Measurements from ENCODE around the gene CACNA1H. TPM values are rescaled to one million over a fixed set of nuclear protein-coding genes. Genes with fewer than 3 reads are reported as not detected.

The CACNA1H gene
- total RNA-seq, 2 experiments from 2014 or later = 0.27 to 0.34 TPM

DNA sequence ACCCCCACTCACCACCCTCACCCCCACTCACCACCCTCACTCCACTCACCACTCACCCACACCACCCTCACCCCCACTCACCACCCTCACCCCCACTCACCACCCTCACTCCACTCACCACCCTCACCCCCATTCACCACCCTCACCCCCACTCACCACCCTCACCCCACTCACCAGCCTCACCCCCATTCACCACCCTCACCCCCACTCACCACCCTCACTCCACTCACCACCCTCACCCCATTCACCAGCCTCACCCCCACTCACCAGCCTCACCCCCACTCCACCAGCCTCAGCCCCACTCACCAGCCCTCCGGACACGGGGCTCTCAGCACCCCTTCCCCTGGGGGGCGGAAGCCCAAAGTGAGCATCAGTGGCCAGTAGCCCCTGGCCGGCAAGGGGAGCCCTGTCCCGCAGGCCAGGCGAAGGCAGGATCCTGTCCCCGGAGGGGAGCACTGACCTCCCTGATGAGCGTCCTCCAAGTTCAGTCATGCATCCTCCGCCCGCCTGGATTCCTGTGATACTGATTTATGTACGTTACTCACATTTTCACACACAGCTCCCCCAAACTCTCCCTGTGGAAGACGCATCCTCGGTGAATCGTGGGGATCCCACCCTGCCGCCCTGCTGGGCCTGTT lies 38.9 kb upstream of the CACNA1H start:
- H3K36me3 Mint-ChIP-seq (ENCODE audit: low read depth) = no peaks in the 10 kb centered on the region
- H3K4me3 Mint-ChIP-seq = no peak overlapping the region
- H3K27ac Mint-ChIP-seq = no peak overlapping the region
- H3K27me3 Mint-ChIP-seq = no peaks in the 10 kb centered on the region
- no peaks in the 10 kb centered on the region for H3K9me3 Mint-ChIP-seq
- ATAC-seq (no peak), DNase-seq (no peak)
- intact Hi-C loops (cut with micrococcal nuclease) = no loop called here
- TF ChIP-seq, protein P1, sequence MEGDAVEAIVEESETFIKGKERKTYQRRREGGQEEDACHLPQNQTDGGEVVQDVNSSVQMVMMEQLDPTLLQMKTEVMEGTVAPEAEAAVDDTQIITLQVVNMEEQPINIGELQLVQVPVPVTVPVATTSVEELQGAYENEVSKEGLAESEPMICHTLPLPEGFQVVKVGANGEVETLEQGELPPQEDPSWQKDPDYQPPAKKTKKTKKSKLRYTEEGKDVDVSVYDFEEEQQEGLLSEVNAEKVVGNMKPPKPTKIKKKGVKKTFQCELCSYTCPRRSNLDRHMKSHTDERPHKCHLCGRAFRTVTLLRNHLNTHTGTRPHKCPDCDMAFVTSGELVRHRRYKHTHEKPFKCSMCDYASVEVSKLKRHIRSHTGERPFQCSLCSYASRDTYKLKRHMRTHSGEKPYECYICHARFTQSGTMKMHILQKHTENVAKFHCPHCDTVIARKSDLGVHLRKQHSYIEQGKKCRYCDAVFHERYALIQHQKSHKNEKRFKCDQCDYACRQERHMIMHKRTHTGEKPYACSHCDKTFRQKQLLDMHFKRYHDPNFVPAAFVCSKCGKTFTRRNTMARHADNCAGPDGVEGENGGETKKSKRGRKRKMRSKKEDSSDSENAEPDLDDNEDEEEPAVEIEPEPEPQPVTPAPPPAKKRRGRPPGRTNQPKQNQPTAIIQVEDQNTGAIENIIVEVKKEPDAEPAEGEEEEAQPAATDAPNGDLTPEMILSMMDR (IDR thresholded peaks at IDR 0.05) = no peak
- CTCF ChIA-PET = interaction anchor here (0.6 kb wide), 1 partner anchor 765 kb away, joined by 3 read pairs; no protein-coding TSS in a partner anchor
- no peaks in the 10 kb centered on the region for H3K4me1 Mint-ChIP-seq (ENCODE audit: low read depth)
- POLR2A ChIA-PET = no interaction called here

DNA sequence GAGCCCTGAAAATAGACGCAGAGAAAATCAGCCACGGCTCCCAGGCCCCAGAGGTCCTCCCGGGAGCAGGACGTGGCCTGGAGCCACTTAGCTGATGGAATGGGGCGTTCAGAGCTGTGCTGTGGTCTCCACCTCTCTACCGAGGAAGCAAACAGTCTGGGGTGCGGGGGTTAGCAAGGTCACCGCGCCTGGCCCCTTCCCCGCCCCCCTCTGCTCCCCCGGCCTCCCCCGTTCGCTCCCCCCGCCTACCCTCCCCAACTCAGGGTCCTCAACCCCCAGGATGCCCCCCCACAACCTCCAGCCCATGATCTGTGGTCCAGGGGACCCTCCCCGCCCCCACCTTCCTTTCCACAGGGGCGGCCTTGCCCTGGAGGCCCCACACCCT lies 36.2 kb upstream of the CACNA1H start:
- H3K36me3 Mint-ChIP-seq (ENCODE audit: low read depth) = no peaks in the 10 kb centered on the region
- H3K4me1 Mint-ChIP-seq (ENCODE audit: low read depth) = no peaks in the 10 kb centered on the region
- H3K4me3 Mint-ChIP-seq = no peak overlapping the region
- H3K9me3 Mint-ChIP-seq = no peaks in the 10 kb centered on the region
- CTCF ChIA-PET = no interaction called here
- DNase-seq (no peak), ATAC-seq (no peak)
- H3K27ac Mint-ChIP-seq = no peak overlapping the region
- intact Hi-C loops (cut with micrococcal nuclease) = no loop called here
- TF ChIP-seq, protein P1 (IDR thresholded peaks at IDR 0.05) = no peak
- no peaks in the 10 kb centered on the region for H3K27me3 Mint-ChIP-seq
- POLR2A ChIA-PET = no interaction called here

GRCh38 chr16:1117176-1117900 lies 35.6 kb upstream of the CACNA1H start:
- H3K36me3 Mint-ChIP-seq (ENCODE audit: low read depth) = no peaks in the 10 kb centered on the region
- ATAC-seq (no peak), DNase-seq (no peak)
- H3K9me3 Mint-ChIP-seq = no peaks in the 10 kb centered on the region
- H3K4me1 Mint-ChIP-seq (ENCODE audit: low read depth) = no peaks in the 10 kb centered on the region
- H3K27me3 Mint-ChIP-seq = no peaks in the 10 kb centered on the region
- H3K27ac Mint-ChIP-seq = no peak overlapping the region
- CTCF ChIA-PET = no interaction called here
- intact Hi-C loops (cut with micrococcal nuclease) = no loop called here
- TF ChIP-seq, protein P1 (IDR thresholded peaks at IDR 0.05) = no peak
- POLR2A ChIA-PET = no interaction called here
- H3K4me3 Mint-ChIP-seq = no peak overlapping the region

- TF ChIP-seq, protein P1 (IDR thresholded peaks at IDR 0.05) = no peak
- POLR2A ChIA-PET = no interaction called here
- H3K27me3 Mint-ChIP-seq = no peaks in the 10 kb centered on the region
Observed at GRCh38 chr16:1117926-1118325, 35.0 kb upstream of the CACNA1H start.

GRCh38 chr16:1119129-1119528 lies 33.8 kb upstream of the CACNA1H start:
- no peaks in the 10 kb centered on the region for H3K36me3 Mint-ChIP-seq (ENCODE audit: low read depth)
- H3K27me3 Mint-ChIP-seq = no peaks in the 10 kb centered on the region
- DNase-seq (no peak), ATAC-seq (no peak)
- H3K4me3 Mint-ChIP-seq = no peak overlapping the region
- intact Hi-C loops (cut with micrococcal nuclease) = no loop called here
- no peaks in the 10 kb centered on the region for H3K4me1 Mint-ChIP-seq (ENCODE audit: low read depth)
- ChIA-PET CTCF (no interaction called here), POLR2A (no interaction called here)
- H3K9me3 Mint-ChIP-seq = no peaks in the 10 kb centered on the region
- no peak overlapping the region for H3K27ac Mint-ChIP-seq
- TF ChIP-seq, protein P1 (IDR thresholded peaks at IDR 0.05) = no peak

More at GRCh38 chr16:1117926-1118325, 35.0 kb upstream of the CACNA1H start:
- CTCF ChIA-PET = no interaction called here
- intact Hi-C loops (cut with micrococcal nuclease) = no loop called here
- H3K4me3 Mint-ChIP-seq = no peak overlapping the region
- H3K36me3 Mint-ChIP-seq (ENCODE audit: low read depth) = no peaks in the 10 kb centered on the region
- H3K4me1 Mint-ChIP-seq (ENCODE audit: low read depth) = no peaks in the 10 kb centered on the region
- H3K9me3 Mint-ChIP-seq = no peaks in the 10 kb centered on the region
- ATAC-seq = no peak
- DNase-seq = no peak
- H3K27ac Mint-ChIP-seq = no peak overlapping the region

Measured in activated CD8-positive, alpha-beta T cell treated with anti-CD3 and anti-CD28 coated beads for 36 hours (primary cell).